Stomach (tissue), 4 donors: ENCODE results near the gene COBL.

Experiments used
- CTCF ChIP-seq, 7 experiments: fragments of 450-650 bp in 4 of 7; fragments of 200-600 bp in 3 of 7; sonication (generic) in 3 of 7; IDR thresholded peaks; one replicate each; pipeline ENCODE4 v1.5.1; 2016 to 2019; ENCODE audit warnings: antibody characterized with exemption in 7 of 7, control low read depth in 2 of 7, mild to moderate bottlenecking in 1 of 7
- EP300 ChIP-seq: sonication (generic); formaldehyde crosslinking; IDR thresholded peaks from one replicate; pipeline ENCODE4 v1.6.1; 2017; ENCODE audit warnings: antibody characterized with exemption
- POLR2A ChIP-seq, 4 donors: fragments of 450-650 bp; IDR thresholded peaks; one replicate each; pipeline ENCODE4 v1.6.1; 2016; ENCODE audit warnings: antibody characterized with exemption in 4 of 4, control low read depth in 2 of 4, mild to moderate bottlenecking in 1 of 4, moderate library complexity in 1 of 4
- POLR2AphosphoS5 ChIP-seq, 3 donors: sonication (generic); formaldehyde crosslinking; IDR thresholded peaks; one replicate each; pipeline ENCODE4 v1.6.1; 2016; ENCODE audit warnings: antibody characterized with exemption in 3 of 3

- TF ChIP-seq POLR2AphosphoS5 (IDR thresholded peaks at IDR 0.05) (no peak), CTCF (IDR thresholded peaks at IDR 0.05) (no peak), EP300 (no peak), POLR2A (IDR thresholded peaks at IDR 0.05) (no peak)
Observed at GRCh38 chr7:51238981-51239495, 77.6 kb downstream of the COBL start.
